HCT116 (cell line): ENCODE measurements around the gene PHF19. TPM values are rescaled to one million over a fixed set of nuclear protein-coding genes. Genes with fewer than 3 reads are reported as not detected.

Experiments
- ATAC-seq: fragments of 200-7000 bp; cut with Tn5 transposase; 2 replicates; pipeline ENCODE4 v1.9.1; 2020; ENCODE audit warnings: mild to moderate bottlenecking, moderate library complexity
- BruUV-seq: library from RNA; stranded (reverse); fragments of 400-500 nt; replicated peaks from 2 replicates; lab custom pipeline; 2021; lab: Mats Ljungman, UMichigan
- CTCF ChIA-PET: fragments of 300-600 bp; sonication (Branson Sonifier 250); formaldehyde crosslinking; loops from one replicate; lab custom pipeline; 2021; ENCODE audit warnings: antibody characterized with exemption; lab: Charles Lee
- POLR2A ChIA-PET: fragments of 300-600, 350-600 bp; sonication (Branson Sonifier 250); formaldehyde crosslinking; loops from one replicate; lab custom pipeline; 2021; ENCODE audit warnings: antibody characterized with exemption; lab: Charles Lee
- RAD21 ChIA-PET, 2 experiments: fragments of 300-600 bp; sonication (Branson Sonifier 250); formaldehyde crosslinking; loops; one replicate each; lab custom pipeline; 2023; ENCODE audit warnings: low total read pairs in 2 of 2; ENCODE audit not compliant: uncharacterized antibody in 2 of 2, unreplicated experiment in 2 of 2, low non-redundant PET in 1 of 2; lab: Charles Lee
- DNase-seq: peaks from one replicate; pipeline ENCODE4 v3.0.0-alpha.2; 2010; ENCODE audit warnings: low read depth, low spot score
- H2AFZ ChIP-seq: fragments of 200-600 bp; shearing (Covaris generic), sonication (generic); 2 replicates; pipeline ENCODE4 v1.6.1; 2017; ENCODE audit warnings: low read depth, mixed run types, mixed read lengths, antibody characterized with exemption, low read length; ENCODE audit not compliant: poor library complexity, severe bottlenecking
- H3K27ac ChIP-seq: 2 replicates; pipeline ENCODE4 v1.5.1; 2012; ENCODE audit warnings: low read depth, low read length
- H3K27me3 ChIP-seq: fragments of 200-600 bp; sonication (generic); 2 replicates; pipeline ENCODE4 v1.6.1; 2016; ENCODE audit warnings: mixed run types, low read length, mixed read lengths; ENCODE audit not compliant: insufficient read depth
- H3K36me3 ChIP-seq, 2 experiments: fragments of 200-500 bp in 1 of 2; fragments of 200-600 bp in 1 of 2; sonication (Bioruptor generic) in 1 of 2; sonication (generic) in 1 of 2; 2 replicates each; pipeline versions ENCODE4 v1.5.1 to v1.6.1; 2014 to 2016; ENCODE audit warnings: low read length in 2 of 2, inconsistent platforms in 1 of 2, mixed read lengths in 1 of 2, mixed run types in 1 of 2; ENCODE audit not compliant: insufficient read depth in 2 of 2, control insufficient read depth in 1 of 2
- H3K4me1 ChIP-seq, 2 experiments: fragments of 200-600 bp in 1 of 2; sonication (generic) in 1 of 2; 2 replicates each; pipeline versions ENCODE4 v1.5.1 to v1.6.1; 2012 to 2017; ENCODE audit warnings: low read length in 2 of 2, inconsistent platforms in 1 of 2, mild to moderate bottlenecking in 1 of 2, mixed read lengths in 1 of 2, mixed run types in 1 of 2, moderate library complexity in 1 of 2; ENCODE audit not compliant: insufficient read depth in 2 of 2, control insufficient read depth in 1 of 2
- H3K4me2 ChIP-seq: fragments of 200-600 bp; sonication (generic); 2 replicates; pipeline ENCODE4 v1.6.1; 2017; ENCODE audit warnings: mixed run types, low read length, mixed read lengths
- H3K4me3 ChIP-seq, 2 experiments: fragments of 200-600 bp in 1 of 2; sonication (generic) in 1 of 2; replicated peaks in 1 of 2; 2 replicates each; pipeline ENCODE4 v1.5.1; 2011 to 2016; ENCODE audit warnings: low read length in 2 of 2, control low read depth in 1 of 2, low read depth in 1 of 2, mild to moderate bottlenecking in 1 of 2, mixed read lengths in 1 of 2, mixed run types in 1 of 2
- H3K79me2 ChIP-seq: fragments of 200-600 bp; sonication (generic); 2 replicates; pipeline ENCODE4 v1.6.1; 2017; ENCODE audit warnings: mild to moderate bottlenecking, mixed run types, low read length, moderate library complexity, mixed read lengths; ENCODE audit not compliant: insufficient read depth
- H3K9ac ChIP-seq: fragments of 200-600 bp; sonication (generic); 2 replicates; pipeline ENCODE4 v1.6.1; 2016; ENCODE audit warnings: low read length, mixed read lengths
- H3K9me2 ChIP-seq: fragments of 200-600 bp; sonication (generic), shearing (Covaris generic); 2 replicates; pipeline ENCODE4 v1.6.1; 2017; ENCODE audit warnings: mixed run types, mild to moderate bottlenecking, moderate library complexity; ENCODE audit not compliant: insufficient read depth
- H3K9me3 ChIP-seq, 2 experiments: fragments of 200-500 bp in 1 of 2; fragments of 200-600 bp in 1 of 2; sonication (Bioruptor generic) in 1 of 2; sonication (generic) in 1 of 2; 2 replicates each; pipeline ENCODE4 v1.6.1; 2014 to 2017; ENCODE audit warnings: low read length in 2 of 2, mixed read lengths in 2 of 2, inconsistent platforms in 1 of 2, low read depth in 1 of 2, mild to moderate bottlenecking in 1 of 2, mixed run types in 1 of 2, moderate library complexity in 1 of 2; ENCODE audit not compliant: control insufficient read depth in 1 of 2, insufficient read depth in 1 of 2
- H4K20me1 ChIP-seq: fragments of 200-600 bp; sonication (generic), shearing (Covaris generic); 2 replicates; pipeline ENCODE4 v1.6.1; 2017; ENCODE audit warnings: mixed run types, mild to moderate bottlenecking, moderate library complexity; ENCODE audit not compliant: insufficient read depth
- ATF3 ChIP-seq: IDR thresholded peaks from 2 replicates; pipeline ENCODE4 v1.6.1; 2012
- CBX3 ChIP-seq: IDR thresholded peaks from 2 replicates; pipeline ENCODE4 v1.6.1; 2012; ENCODE audit warnings: low read depth
- CEBPB ChIP-seq: IDR thresholded peaks from 2 replicates; pipeline ENCODE4 v1.6.1; 2012; ENCODE audit warnings: low read depth
- CTCF ChIP-seq, 3 experiments: fragments of 200-600 bp in 1 of 3; sonication (generic) in 1 of 3; IDR thresholded peaks in 2 of 3; conservative IDR thresholded peaks in 1 of 3; 2 replicates each; pipeline ENCODE4 v1.5.1; 2012 to 2017; ENCODE audit warnings: low read depth in 2 of 3, low read length in 2 of 3, antibody characterized with exemption in 1 of 3, borderline replicate concordance in 1 of 3, control low read depth in 1 of 3, mild to moderate bottlenecking in 1 of 3, mixed read lengths in 1 of 3, mixed run types in 1 of 3, moderate library complexity in 1 of 3; ENCODE audit not compliant: insufficient read depth in 1 of 3
- EGR1 ChIP-seq: IDR thresholded peaks from 2 replicates; pipeline ENCODE4 v1.6.1; 2012; ENCODE audit warnings: low read depth
- ELF1 ChIP-seq: IDR thresholded peaks from 2 replicates; pipeline ENCODE4 v1.6.1; 2012; ENCODE audit warnings: low read depth, borderline replicate concordance
- EZH2phosphoT487 ChIP-seq: fragments of 200-600 bp; IDR thresholded peaks from 2 replicates; pipeline ENCODE4 v1.6.1; 2018; ENCODE audit warnings: antibody characterized with exemption, borderline replicate concordance
- FOSL1 ChIP-seq: IDR thresholded peaks from 2 replicates; pipeline ENCODE4 v1.6.1; 2012; ENCODE audit warnings: low read depth
- JUND ChIP-seq: IDR thresholded peaks from 2 replicates; pipeline ENCODE4 v1.6.1; 2012
- MAX ChIP-seq: IDR thresholded peaks from 2 replicates; pipeline ENCODE4 v1.6.1; 2012
- POLR2AphosphoS5 ChIP-seq: IDR thresholded peaks from 2 replicates; pipeline ENCODE4 v1.6.1; 2011; ENCODE audit warnings: mild to moderate bottlenecking, low read depth, low read length, moderate library complexity
- RAD21 ChIP-seq: IDR thresholded peaks from 2 replicates; pipeline ENCODE4 v1.6.1; 2012; ENCODE audit warnings: low read depth, mild to moderate bottlenecking
- SIN3A ChIP-seq: IDR thresholded peaks from 2 replicates; pipeline ENCODE4 v1.6.1; 2012; ENCODE audit warnings: low read depth
- SP1 ChIP-seq: IDR thresholded peaks from 2 replicates; pipeline ENCODE4 v1.6.1; 2012; ENCODE audit warnings: low read depth
- TCF7L2 ChIP-seq: IDR thresholded peaks from 2 replicates; pipeline ENCODE4 v1.7.0; 2011; ENCODE audit warnings: borderline replicate concordance, inconsistent platforms; ENCODE audit not compliant: insufficient read depth, insufficient read length; ENCODE audit errors: extremely low read depth
- YY1 ChIP-seq: IDR thresholded peaks from 2 replicates; pipeline ENCODE4 v1.6.1; 2011; ENCODE audit warnings: low read length, low read depth, moderate library complexity, mild to moderate bottlenecking; ENCODE audit not compliant: insufficient replicate concordance; ENCODE audit errors: extremely low read depth
- ZNF274 ChIP-seq: fragments of 200-500 bp; sonication (Bioruptor generic); IDR thresholded peaks from 2 replicates; pipeline ENCODE4 v1.6.1; 2014; ENCODE audit warnings: mild to moderate bottlenecking, low read depth, low read length, inconsistent platforms
- intact Hi-C: fragments of 100-400 bp; cut with micrococcal nuclease; formaldehyde crosslinking; loops from 2 replicates; pipeline ENCODE4 v1.10.0; 2022
- total RNA-seq: library from RNA; stranded (reverse); gene quantifications from one replicate; pipeline ENCODE4 v1.2.1, GENCODE V29; 2021; ENCODE audit not compliant: unreplicated experiment

Gene PHF19
- total RNA-seq, 1 experiment from 2014 or later = 74.0 TPM

GRCh38 chr9:120904978-120905301 lies 28.0 kb upstream of the PHF19 start (continued):
- TF ChIP-seq ATF3 = no peak
- TF ChIP-seq EGR1 = no peak
- no peak for TF ChIP-seq SIN3A
- TF ChIP-seq EZH2phosphoT487 = no peak
- no peak for TF ChIP-seq SP1

GRCh38 chr9:120904061-120904977 lies 27.3 kb upstream of the PHF19 start:
- Histone ChIP-seq H2AFZ (no peak overlapping the region), H3K79me2 (no peaks in the 10 kb centered on the region), H3K4me2 (no peak overlapping the region), H3K9ac (no peak overlapping the region), H3K27ac (no peak overlapping the region), H3K36me3 (no peaks in the 10 kb centered on the region), H3K27me3 (no peaks in the 10 kb centered on the region), H3K9me3 (no peaks in the 10 kb centered on the region), H3K4me3 (no peak overlapping the region), H4K20me1 (no peaks in the 10 kb centered on the region), H3K4me1 (no peaks in the 10 kb centered on the region), H3K9me2 (no peaks in the 10 kb centered on the region)
- POLR2A ChIA-PET = no interaction called here
- RAD21 ChIA-PET = no interaction called here
- DNase-seq = no peak
- CTCF ChIA-PET = no interaction called here
- intact Hi-C loops = no loop called here
- no TSS peak for BruUV-seq
- ATAC-seq = no peak
- TF ChIP-seq MAX (no peak), CBX3 (no peak), FOSL1 (no peak), RAD21 (no peak), SP1 (no peak), EGR1 (no peak), YY1 (no peak), CEBPB (no peak), CTCF (IDR thresholded peaks at IDR 0.05 in 2 of 3, conservative IDR thresholded peaks at IDR 0.05 in 1 of 3; ENCODE audit: borderline replicate concordance in 1 of 3, insufficient read depth in 1 of 3, low read depth in 2 of 3, low read length in 2 of 3) (no peak), EZH2phosphoT487 (no peak), JUND (no peak), TCF7L2 (no peak), ATF3 (no peak), POLR2AphosphoS5 (no peak), SIN3A (no peak), ZNF274 (no peak), ELF1 (no peak)
